Spleen (tissue), 7 donors: ENCODE measurements around the gene TAOK3.

Experiments used
- POLR2A ChIP-seq, 3 donors: fragments of 450-650 bp; IDR thresholded peaks; one replicate each; pipeline ENCODE4 v1.5.1; 2017; ENCODE audit warnings: antibody characterized with exemption in 3 of 3, mild to moderate bottlenecking in 1 of 3
- POLR2AphosphoS5 ChIP-seq, 3 donors: sonication (generic); formaldehyde crosslinking; IDR thresholded peaks; one replicate each; pipeline ENCODE4 v1.5.1; 2017; ENCODE audit warnings: antibody characterized with exemption in 3 of 3
- TF ChIP-seq, protein P1 (sequence below), 11 experiments: fragments of 200-600 bp in 7 of 11; fragments of 450-650 bp in 4 of 11; sonication (generic) in 4 of 11; IDR thresholded peaks in 8 of 11; conservative IDR thresholded peaks in 3 of 11; 1 replicate in 7 of 11; 2 replicates in 4 of 11; pipeline versions ENCODE4 v1.4.0 to v1.8.0; 2016 to 2021; ENCODE audit warnings: antibody characterized with exemption in 11 of 11, inconsistent platforms in 4 of 11, mild to moderate bottlenecking in 1 of 11
- donor health status: DM: no; HTN: no; CAD: no; lungs with moderate emphysema.
- donor health status: DM: no; HTN: no; CAD: no.
- donor health status: DM: no; HTN: no; CAD: no.

DNA sequence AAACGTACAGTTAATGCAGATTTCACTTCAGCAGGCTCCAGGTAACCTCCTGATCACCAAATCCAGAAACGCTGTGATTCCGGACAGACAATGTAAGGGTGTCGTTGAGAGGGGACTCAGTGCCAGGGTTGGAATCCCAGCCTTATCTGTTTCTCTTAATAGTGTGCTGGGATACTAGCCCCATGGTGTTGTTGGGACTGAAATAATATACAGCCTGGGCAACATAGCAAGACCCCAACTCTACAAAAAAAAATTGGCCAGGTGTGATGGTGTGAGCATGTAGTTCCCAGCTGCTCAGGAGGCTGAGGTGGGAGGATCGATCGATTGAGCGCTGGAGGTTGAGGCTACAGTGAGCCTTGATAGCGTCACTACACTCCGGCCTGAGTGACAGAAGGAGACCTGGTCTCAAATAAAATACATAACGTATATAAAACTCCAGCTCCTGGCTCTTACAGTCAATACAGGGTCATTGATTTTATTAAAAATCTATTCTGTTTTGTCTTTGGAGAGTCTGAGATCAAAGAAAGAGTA, 235.5 kb downstream of the TAOK3 start:
- TF ChIP-seq, protein P1, sequence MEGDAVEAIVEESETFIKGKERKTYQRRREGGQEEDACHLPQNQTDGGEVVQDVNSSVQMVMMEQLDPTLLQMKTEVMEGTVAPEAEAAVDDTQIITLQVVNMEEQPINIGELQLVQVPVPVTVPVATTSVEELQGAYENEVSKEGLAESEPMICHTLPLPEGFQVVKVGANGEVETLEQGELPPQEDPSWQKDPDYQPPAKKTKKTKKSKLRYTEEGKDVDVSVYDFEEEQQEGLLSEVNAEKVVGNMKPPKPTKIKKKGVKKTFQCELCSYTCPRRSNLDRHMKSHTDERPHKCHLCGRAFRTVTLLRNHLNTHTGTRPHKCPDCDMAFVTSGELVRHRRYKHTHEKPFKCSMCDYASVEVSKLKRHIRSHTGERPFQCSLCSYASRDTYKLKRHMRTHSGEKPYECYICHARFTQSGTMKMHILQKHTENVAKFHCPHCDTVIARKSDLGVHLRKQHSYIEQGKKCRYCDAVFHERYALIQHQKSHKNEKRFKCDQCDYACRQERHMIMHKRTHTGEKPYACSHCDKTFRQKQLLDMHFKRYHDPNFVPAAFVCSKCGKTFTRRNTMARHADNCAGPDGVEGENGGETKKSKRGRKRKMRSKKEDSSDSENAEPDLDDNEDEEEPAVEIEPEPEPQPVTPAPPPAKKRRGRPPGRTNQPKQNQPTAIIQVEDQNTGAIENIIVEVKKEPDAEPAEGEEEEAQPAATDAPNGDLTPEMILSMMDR (IDR thresholded peaks at IDR 0.05 in 8 of 11, conservative IDR thresholded peaks at IDR 0.05 in 3 of 11): no peak
- TF ChIP-seq POLR2A (IDR thresholded peaks at IDR 0.05): no peak
- TF ChIP-seq POLR2AphosphoS5 (IDR thresholded peaks at IDR 0.05): no peak
